ENCODE results near the gene CHMP2A.

Gene CHMP2A

GRCh38 chr19:58569943-58570670 lies 15.2 kb upstream of the CHMP2A start:
- no peaks in the 10 kb centered on the region for H4K20me1 ChIP-seq (ENCODE audit: control insufficient read depth, insufficient read depth, low read depth, low read length)
- peaks cover 9% of the 10 kb centered on the region for H3F3A ChIP-seq (ENCODE audit: control insufficient read depth, insufficient read depth)
- peaks cover 8% of the 10 kb centered on the region for H3K79me2 ChIP-seq (ENCODE audit: control insufficient read depth, low read length)
- H3K36me3 ChIP-seq (ENCODE audit: control insufficient read depth, low read length): peaks cover 24% of the 10 kb centered on the region
- no peak overlapping the region for H3K4me2 ChIP-seq (ENCODE audit: low read length)
- no peak for TF ChIP-seq EZH2phosphoT487 (IDR thresholded peaks at IDR 0.05; ENCODE audit: borderline replicate concordance, low read length)
- no peak for TF ChIP-seq CTCF (IDR thresholded peaks at IDR 0.05; ENCODE audit: low read depth, low read length, poor library complexity, severe bottlenecking)
- H3K9me3 ChIP-seq (ENCODE audit: control insufficient read depth, insufficient read depth, low read length): no peaks in the 10 kb centered on the region
- peaks cover 20% of the 10 kb centered on the region for H3K4me1 ChIP-seq (ENCODE audit: control insufficient read depth, low read length)
- H3K27me3 ChIP-seq (ENCODE audit: control insufficient read depth, low read length): no peaks in the 10 kb centered on the region
- no peak overlapping the region for H3K4me3 ChIP-seq (ENCODE audit: low read length)
- no peaks in the 10 kb centered on the region for H3K9me2 ChIP-seq (replicated peaks; ENCODE audit: control insufficient read depth, low read length)
- H3K27ac ChIP-seq (ENCODE audit: low read depth, low read length): no peak overlapping the region

DNA sequence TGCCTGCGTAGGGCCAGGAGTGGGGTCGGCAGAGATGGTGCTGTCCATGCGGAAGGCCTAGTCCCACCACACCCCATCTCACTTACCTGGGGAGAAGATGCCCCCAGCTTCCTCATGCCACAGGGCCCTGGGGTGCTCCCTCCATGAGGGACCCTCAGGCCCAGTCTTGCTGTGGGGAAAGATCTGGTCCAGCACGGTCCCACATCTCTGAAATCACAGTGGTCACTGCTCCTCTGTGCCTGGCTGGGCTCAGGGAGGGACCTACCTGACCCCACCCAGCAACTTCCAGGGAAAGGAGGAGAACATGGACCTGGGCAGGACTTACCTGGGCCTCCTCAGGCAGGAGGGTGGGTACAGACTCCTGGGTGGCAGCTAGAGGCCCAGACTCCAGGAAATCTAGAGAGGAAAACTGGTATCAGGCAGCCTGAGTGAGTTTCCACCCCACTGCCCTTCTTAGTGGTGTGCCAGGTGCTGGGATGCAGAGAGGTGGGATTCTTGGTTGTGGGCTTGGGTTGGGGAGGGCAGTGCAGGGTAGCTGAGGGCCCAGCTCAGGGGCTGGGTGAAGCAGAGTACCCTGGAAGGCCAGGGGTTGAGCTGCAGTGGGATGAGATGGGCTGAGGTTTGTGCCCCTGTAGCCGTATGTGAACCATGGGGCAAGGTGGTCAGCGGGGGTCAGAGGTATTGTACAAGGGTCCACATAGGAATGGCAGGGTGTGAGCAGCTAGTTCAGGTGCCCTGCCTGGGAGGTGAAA lies 14.5 kb upstream of the CHMP2A start:
- H4K20me1 ChIP-seq (ENCODE audit: control insufficient read depth, insufficient read depth, low read depth, low read length): no peaks in the 10 kb centered on the region
- no peak overlapping the region for H3K4me3 ChIP-seq (ENCODE audit: low read length)
- no peaks in the 10 kb centered on the region for H3K9me3 ChIP-seq (ENCODE audit: control insufficient read depth, insufficient read depth, low read length)
- H3K36me3 ChIP-seq (ENCODE audit: control insufficient read depth, low read length): peaks cover 24% of the 10 kb centered on the region
- H3K79me2 ChIP-seq (ENCODE audit: control insufficient read depth, low read length): peaks cover 6% of the 10 kb centered on the region
- no peaks in the 10 kb centered on the region for H3K27me3 ChIP-seq (ENCODE audit: control insufficient read depth, low read length)
- H3K9me2 ChIP-seq (replicated peaks; ENCODE audit: control insufficient read depth, low read length): no peaks in the 10 kb centered on the region
- H3K4me1 ChIP-seq (ENCODE audit: control insufficient read depth, low read length): peaks cover 17% of the 10 kb centered on the region
- no peak for TF ChIP-seq CTCF (IDR thresholded peaks at IDR 0.05; ENCODE audit: low read depth, low read length, poor library complexity, severe bottlenecking)
- TF ChIP-seq EZH2phosphoT487 (IDR thresholded peaks at IDR 0.05; ENCODE audit: borderline replicate concordance, low read length): no peak
- no peak overlapping the region for H3K4me2 ChIP-seq (ENCODE audit: low read length)
- peaks cover 12% of the 10 kb centered on the region for H3F3A ChIP-seq (ENCODE audit: control insufficient read depth, insufficient read depth)
- no peak overlapping the region for H3K27ac ChIP-seq (ENCODE audit: low read depth, low read length)

DNA sequence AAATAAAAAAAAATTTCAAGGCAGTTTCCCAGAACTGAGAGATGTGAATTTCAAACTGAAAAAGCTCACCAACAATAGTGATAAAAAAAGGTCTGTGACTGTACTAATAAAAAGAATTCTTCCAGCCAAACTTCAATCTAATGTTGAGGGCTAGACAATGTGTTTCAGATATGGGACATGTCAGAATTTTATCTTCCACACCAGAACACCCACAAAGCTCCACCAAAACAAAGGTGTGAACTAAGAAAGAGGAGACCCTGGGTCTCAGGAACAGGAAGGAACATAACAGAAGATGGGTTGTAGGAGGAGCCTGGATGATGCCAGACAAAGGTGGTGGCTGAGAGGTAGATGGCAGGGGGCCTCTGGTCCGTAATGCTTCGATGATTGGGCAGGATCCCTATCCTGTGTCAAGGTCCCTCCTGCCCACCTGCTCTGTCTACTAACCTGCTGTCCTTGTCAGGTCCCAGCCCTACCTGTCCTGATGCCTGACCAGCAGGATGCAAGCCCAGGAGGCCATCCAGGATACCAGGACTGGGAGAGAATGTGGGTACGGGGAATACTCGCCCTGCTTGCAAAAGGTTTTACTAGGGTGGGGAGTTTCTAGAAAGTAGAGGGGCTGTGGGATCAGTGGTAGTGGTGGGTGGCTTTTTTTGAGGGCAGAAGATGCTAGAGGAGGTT lies 13.7 kb upstream of the CHMP2A start:
- Histone ChIP-seq H4K20me1 (ENCODE audit: control insufficient read depth, insufficient read depth, low read depth, low read length) (no peaks in the 10 kb centered on the region), H3K79me2 (ENCODE audit: control insufficient read depth, low read length) (peaks cover 9% of the 10 kb centered on the region), H3K9me2 (replicated peaks; ENCODE audit: control insufficient read depth, low read length) (no peaks in the 10 kb centered on the region), H3K36me3 (ENCODE audit: control insufficient read depth, low read length) (peaks cover 24% of the 10 kb centered on the region), H3K9me3 (ENCODE audit: control insufficient read depth, insufficient read depth, low read length) (no peaks in the 10 kb centered on the region), H3K4me2 (ENCODE audit: low read length) (no peak overlapping the region), H3K4me3 (ENCODE audit: low read length) (no peak overlapping the region), H3K27me3 (ENCODE audit: control insufficient read depth, low read length) (no peaks in the 10 kb centered on the region), H3F3A (ENCODE audit: control insufficient read depth, insufficient read depth) (peaks cover 14% of the 10 kb centered on the region), H3K27ac (ENCODE audit: low read depth, low read length) (no peak overlapping the region), H3K4me1 (ENCODE audit: control insufficient read depth, low read length) (peaks cover 15% of the 10 kb centered on the region)
- no peak for TF ChIP-seq EZH2phosphoT487 (IDR thresholded peaks at IDR 0.05; ENCODE audit: borderline replicate concordance, low read length)
- no peak for TF ChIP-seq CTCF (IDR thresholded peaks at IDR 0.05; ENCODE audit: low read depth, low read length, poor library complexity, severe bottlenecking)

Data from DOHH2 (cell line).